Lower lobe of right lung (tissue), 2 donors: ENCODE data around the gene RBM23. TPM values are rescaled to one million over a fixed set of nuclear protein-coding genes. Genes with fewer than 3 reads are reported as not detected.
"Not testable (repeated sequence)": the region's sequence is repeated elsewhere in the genome, so short reads cannot be mapped to it uniquely, and the experiment has no call there.

ENCODE experiments used
- ATAC-seq, 2 donors: fragments of 200-7000 bp; cut with Tn5 transposase; one replicate each; pipeline ENCODE4 v1.9.1; 2020 to 2022; ENCODE audit warnings: mild to moderate bottlenecking in 2 of 2, moderate library complexity in 2 of 2
- DNase-seq: peaks from one replicate; pipeline ENCODE4 v3.0.0-alpha.2; 2020
- H3K27ac ChIP-seq: fragments of 200-600 bp; one replicate; pipeline ENCODE4 v1.8.0; 2022
- H3K27me3 ChIP-seq: fragments of 200-600 bp; one replicate; pipeline ENCODE4 v1.8.0; 2022; ENCODE audit warnings: low read depth
- H3K36me3 ChIP-seq: fragments of 200-600 bp; one replicate; pipeline ENCODE4 v1.8.0; 2022; ENCODE audit warnings: mild to moderate bottlenecking
- H3K4me1 ChIP-seq: fragments of 200-600 bp; one replicate; pipeline ENCODE4 v1.8.0; 2022
- H3K4me3 ChIP-seq: fragments of 200-600 bp; one replicate; pipeline ENCODE4 v1.8.0; 2022; ENCODE audit warnings: mild to moderate bottlenecking
- H3K9me3 ChIP-seq: fragments of 200-600 bp; one replicate; pipeline ENCODE4 v1.8.0; 2022
- CTCF ChIP-seq: fragments of 200-600 bp; IDR thresholded peaks from one replicate; pipeline ENCODE4 v1.8.0; 2022; ENCODE audit warnings: antibody characterized with exemption, mild to moderate bottlenecking
- intact Hi-C: fragments of 100-400 bp; cut with DNase I; formaldehyde crosslinking; loops from one replicate; pipeline ENCODE4 v1.11.0; 2022
- long read RNA-seq: library from polyadenylated mRNA; unstranded; transcript quantifications from one replicate; pipeline ENCODE4 v2.0.0, GENCODE V29; 2021
- total RNA-seq: library from RNA; stranded (reverse); fragmentation: NEBNext Ultra II Directional; extraction: Animal tissue kit (Norgen Biotek cat#: 25700); gene quantifications from one replicate; pipeline ENCODE4 v1.2.1, GENCODE V29; 2021
- donor health status: DM: no; HTN: yes; CAD: no; lungs with severe emphysema.

RBM23 gene
- 91.4 TPM for total RNA-seq
- long read RNA-seq, full-length matches to known transcripts, result 57 of 88 reads
- long read RNA-seq, partial matches to known transcripts, result 11 of 88 reads
- long read RNA-seq, other reads (novel, unspliced or antisense), result 20 of 88 reads

- Histone ChIP-seq H3K4me1 (peaks cover 48% of the 10 kb centered on the region), H3K9me3 (no peaks in the 10 kb centered on the region), H3K27ac (peak within 1 kb of the TSS; percentile 100), H3K36me3 (peaks cover 35% of the 10 kb centered on the region), H3K27me3 (no peaks in the 10 kb centered on the region), H3K4me3 (peak within 1 kb of the TSS; percentile 84)
- peak; percentile 100 for DNase-seq
- no peak for TF ChIP-seq CTCF
- ATAC-seq, result peak; percentile 95 to 96
- intact Hi-C loops, result no loop called here
These were observed at the start of gene RBM23 for GRCh38 chr14:22918804-22919600. Gene RBM23 (minus strand): TSS chr14:22919149.

- no peak for DNase-seq
- Histone ChIP-seq H3K4me1 (no peaks in the 10 kb centered on the region), H3K27me3 (no peaks in the 10 kb centered on the region), H3K36me3 (peaks cover 6% of the 10 kb centered on the region), H3K9me3 (no peaks in the 10 kb centered on the region), H3K27ac (no peak overlapping the region), H3K4me3 (no peak overlapping the region)
- no peak for TF ChIP-seq CTCF
- no peak for ATAC-seq
- intact Hi-C loops, result no loop called here
These were observed 47.9 kb upstream of the RBM23 start for GRCh38 chr14:22966783-22967269.

- H3K4me1 ChIP-seq, H3K4me3 ChIP-seq, H3K27me3 ChIP-seq, intact Hi-C loops, H3K27ac ChIP-seq, ATAC-seq, H3K9me3 ChIP-seq, H3K36me3 ChIP-seq, DNase-seq: not testable (repeated sequence)
These were observed 47.2 kb upstream of the RBM23 start for GRCh38 chr14:22965916-22966782.

DNA sequence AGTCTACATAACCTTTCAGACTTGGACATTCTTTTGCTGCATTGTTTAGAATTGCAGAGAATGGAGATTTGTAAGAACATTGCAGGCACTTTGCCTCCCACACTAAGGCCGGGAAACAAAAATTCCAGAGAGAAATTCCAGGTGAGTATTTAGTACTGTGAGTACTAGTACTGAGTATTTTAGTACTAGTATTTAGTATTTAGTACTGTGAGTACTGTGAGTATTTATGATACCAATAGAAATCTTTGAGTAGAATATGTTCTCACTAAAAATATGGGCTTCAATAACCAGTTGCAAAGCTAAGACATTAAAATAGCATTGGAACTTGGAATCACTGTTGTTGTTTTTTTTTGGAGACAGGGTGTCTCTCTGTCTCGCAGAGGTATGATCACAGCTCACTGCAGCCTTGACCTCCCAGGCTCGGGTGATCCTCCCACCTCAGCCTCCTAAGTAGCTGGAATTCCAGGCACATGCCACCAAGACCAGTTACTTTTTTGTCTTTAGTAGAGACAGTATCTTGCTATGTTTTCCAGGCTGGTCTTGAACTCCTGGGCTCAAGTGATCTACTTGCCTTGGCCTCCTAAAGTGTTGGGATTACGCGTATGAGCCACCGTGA is 43.2 kb upstream of the RBM23 start:
- Histone ChIP-seq H3K4me3 (no peak overlapping the region), H3K9me3 (no peaks in the 10 kb centered on the region), H3K4me1 (peaks cover 5% of the 10 kb centered on the region), H3K36me3 (no peaks in the 10 kb centered on the region), H3K27ac (no peak overlapping the region), H3K27me3 (no peaks in the 10 kb centered on the region)
- ATAC-seq, result no peak
- intact Hi-C loops, result no loop called here
- no peak for DNase-seq
- no peak for TF ChIP-seq CTCF

DNA sequence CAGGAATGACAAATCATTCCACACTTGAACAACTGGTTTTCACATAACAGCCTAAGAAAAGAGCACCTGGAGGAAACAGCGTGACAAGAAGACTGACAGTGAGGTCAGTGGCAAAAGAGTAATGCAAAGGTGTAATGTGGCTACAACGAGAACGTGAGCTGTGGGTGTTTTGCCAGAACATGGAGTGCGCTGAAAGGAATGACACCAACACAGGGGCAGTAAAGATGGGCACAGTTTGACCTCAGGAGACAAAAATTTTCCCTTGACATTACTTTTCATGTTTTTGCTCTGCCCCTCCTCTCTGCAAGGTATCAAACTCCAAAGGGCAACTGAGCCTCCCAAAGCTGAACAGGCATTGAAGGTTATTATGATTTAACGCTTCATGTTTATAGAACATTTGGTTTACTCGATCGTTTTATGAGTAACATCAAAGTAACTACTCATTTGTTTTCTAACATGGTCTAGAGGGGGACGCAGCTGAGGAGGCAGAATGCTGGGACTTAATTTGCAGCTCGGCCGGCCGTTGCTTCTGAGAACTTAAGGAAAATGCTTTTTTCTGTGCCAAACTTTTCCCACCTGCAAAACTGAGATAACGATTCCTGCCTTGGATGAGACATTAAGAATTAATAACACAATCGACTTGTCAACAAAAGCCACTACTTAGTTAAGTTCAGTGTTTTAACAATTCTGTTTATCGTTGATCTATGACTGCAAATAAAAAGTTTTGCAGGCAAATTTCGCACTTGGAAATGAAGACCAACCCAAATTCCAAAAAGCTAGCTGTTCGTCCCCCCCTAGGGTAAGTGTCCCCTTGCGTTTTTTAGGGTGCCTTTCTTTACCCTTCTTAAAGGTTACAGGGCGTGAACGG is 37.0 kb upstream of the RBM23 start:
- Histone ChIP-seq H3K4me3 (peak overlapping the region; percentile 74), H3K27ac (peak overlapping the region; percentile 96), H3K36me3 (peaks cover 17% of the 10 kb centered on the region), H3K4me1 (peaks cover 22% of the 10 kb centered on the region), H3K27me3 (no peaks in the 10 kb centered on the region), H3K9me3 (no peaks in the 10 kb centered on the region)
- no peak for TF ChIP-seq CTCF
- DNase-seq (no peak), ATAC-seq (no peak)
- intact Hi-C loops, result no loop called here
